HepG2 (cell line): ENCODE data around the gene ALPK3. TPM values are rescaled to one million over a fixed set of nuclear protein-coding genes. Genes with fewer than 3 reads are reported as not detected.

Experiments
- ATAC-seq: fragments of 200-7000 bp; cut with Tn5 transposase; 3 replicates; pipeline ENCODE4 v1.9.1; 2020; ENCODE audit warnings: mild to moderate bottlenecking, moderate library complexity
- BruUV-seq: library from RNA; stranded (reverse); fragments of 400-500 nt; replicated peaks from 2 replicates; lab custom pipeline; 2021; lab: Mats Ljungman, UMichigan
- CTCF ChIA-PET: fragments of 300-600 bp; formaldehyde crosslinking; extraction: SDS; loops from one replicate; lab custom pipeline; 2021; ENCODE audit warnings: low total read pairs, inconsistent platforms, low intra/inter-chr PET ratio; lab: Yijun Ruan, JAX
- POLR2A ChIA-PET: fragments of 350-600 bp; sonication (Branson Sonifier 250); formaldehyde crosslinking; loops from one replicate; lab custom pipeline; 2020; ENCODE audit warnings: antibody characterized with exemption, inconsistent platforms; lab: Yijun Ruan, JAX
- DNase-seq: peaks from one replicate; pipeline ENCODE4 v3.0.0-alpha.2; 2015; ENCODE audit warnings: low spot score
- FAIRE-seq: peaks from 3 replicates; lab custom pipeline; 2011; peaks lifted over from hg19 to GRCh38; lab: Jason Lieb, UNC
- H2AFZ ChIP-seq: one replicate; pipeline ENCODE4 v1.6.1; 2011; ENCODE audit warnings: low read length, inconsistent platforms
- H3K27ac ChIP-seq: fragments of 300-600 bp; 3 replicates; pipeline ENCODE4 v1.8.0; 2011; ENCODE audit warnings: mixed run types, mild to moderate bottlenecking, mixed read lengths, low read length, inconsistent platforms; ENCODE audit not compliant: insufficient read depth; ENCODE audit errors: extremely low read length
- H3K27me3 ChIP-seq, 2 experiments: fragments of 200-600 bp in 1 of 2; 2 replicates in 1 of 2; 3 replicates in 1 of 2; pipeline versions ENCODE4 v1.6.0 to v1.8.0; 2011; ENCODE audit warnings: low read length in 2 of 2, mild to moderate bottlenecking in 2 of 2, moderate library complexity in 2 of 2, inconsistent platforms in 1 of 2; ENCODE audit not compliant: insufficient read depth in 2 of 2, control insufficient read depth in 1 of 2
- H3K36me3 ChIP-seq, 2 experiments: fragments of 200-600 bp in 1 of 2; replicated peaks in 1 of 2; 2 replicates in 1 of 2; 3 replicates in 1 of 2; pipeline versions ENCODE4 v1.5.1 to v1.8.0; 2011; ENCODE audit warnings: low read length in 2 of 2, inconsistent platforms in 1 of 2; ENCODE audit not compliant: insufficient read depth in 2 of 2, control insufficient read depth in 1 of 2
- H3K4me1 ChIP-seq: 2 replicates; pipeline ENCODE4 v1.5.1; 2012; ENCODE audit warnings: low read length, inconsistent platforms; ENCODE audit not compliant: insufficient read depth
- H3K4me2 ChIP-seq: 2 replicates; pipeline ENCODE4 v1.6.0; 2011; ENCODE audit warnings: low read depth, low read length, inconsistent platforms
- H3K4me3 ChIP-seq, 3 experiments: fragments of 200-600 bp in 1 of 3; sonication (generic), shearing (Covaris generic) in 1 of 3; replicated peaks in 1 of 3; 2 replicates each; pipeline ENCODE4 v1.5.1; 2011 to 2016; ENCODE audit warnings: low read length in 3 of 3, inconsistent platforms in 2 of 3, low read depth in 2 of 3, mild to moderate bottlenecking in 2 of 3, control low read depth in 1 of 3, mixed read lengths in 1 of 3; ENCODE audit not compliant: insufficient read depth in 1 of 3
- H3K79me2 ChIP-seq: one replicate; pipeline ENCODE4 v1.6.1; 2011; ENCODE audit warnings: low read length, inconsistent platforms; ENCODE audit not compliant: insufficient read depth
- H3K9ac ChIP-seq: 2 replicates; pipeline ENCODE4 v1.6.0; 2011; ENCODE audit warnings: mild to moderate bottlenecking, low read depth, low read length, inconsistent platforms; ENCODE audit not compliant: insufficient read depth
- H3K9me3 ChIP-seq: 2 replicates; pipeline ENCODE4 v1.5.1; 2012; ENCODE audit warnings: mild to moderate bottlenecking, low read length
- H4K20me1 ChIP-seq: 2 replicates; pipeline ENCODE4 v1.6.0; 2011; ENCODE audit warnings: inconsistent platforms, mild to moderate bottlenecking, low read length, moderate library complexity; ENCODE audit not compliant: insufficient read depth
- HNF4A ChIP-seq: sonication (generic); formaldehyde crosslinking; IDR thresholded peaks from 2 replicates; pipeline ENCODE4 v1.4.0; 2020; ENCODE audit warnings: missing genetic modification reagents
- NFYB ChIP-seq: sonication (generic); formaldehyde crosslinking; IDR thresholded peaks from 2 replicates; pipeline ENCODE4 v1.4.0; 2020; ENCODE audit warnings: missing genetic modification reagents
- ZNF564 ChIP-seq: sonication (generic); formaldehyde crosslinking; IDR thresholded peaks from 2 replicates; pipeline ENCODE4 v1.8.1; 2023; ENCODE audit warnings: mild to moderate bottlenecking, missing genetic modification reagents
- WGBS: methylation state at CpG from one replicate; pipeline ENCODE4 v1.1.6; 2017; ENCODE audit warnings: low lambda C conversion rate; 5-methylcytosine and 5-hydroxymethylcytosine counted together
- in situ Hi-C: cut with HindIII; loops from 2 replicates; pipeline ENCODE4 v1.10.0; 2017; ENCODE audit warnings: low pct_unique_long_range_greater_than_20kb; ENCODE audit not compliant: extremely low pct_ligation_motif_present
- intact Hi-C: fragments of 100-400 bp; cut with micrococcal nuclease; formaldehyde crosslinking; loops from one replicate; pipeline ENCODE4 v1.10.0; 2022; ENCODE audit not compliant: unreplicated experiment
- polyA plus RNA-seq, 8 experiments: library from polyadenylated mRNA; depleted of rRNA in 3 of 8; stranded (reverse) in 7 of 8; unstranded in 1 of 8; fragments of >200 nt; fragmentation: Illumina TruSeq in 4 of 8; extraction: Trizol in 4 of 8; gene quantifications; 2 replicates each; pipeline versions ENCODE4 v1.2.1 to v1.2.3, GENCODE V29; 2011 to 2016; ENCODE audit warnings: low read depth in 4 of 8, missing spikeins in 1 of 8, mixed read lengths in 1 of 8; ENCODE audit not compliant: insufficient read depth in 1 of 8
- total RNA-seq, 5 experiments: library from RNA; depleted of rRNA; stranded (reverse); fragments of >200 nt; fragmentation: Illumina TruSeq; extraction: Trizol; gene quantifications; 2 replicates each; pipeline ENCODE4 v1.2.3, GENCODE V29; 2016; ENCODE audit warnings: low read depth in 1 of 5
- TF ChIP-seq, protein P1 (sequence below): sonication (generic); formaldehyde crosslinking; IDR thresholded peaks from 2 replicates; pipeline ENCODE4 v1.5.1; 2020; ENCODE audit warnings: mild to moderate bottlenecking, missing genetic modification reagents, moderate library complexity

The ALPK3 gene
- total and polyA plus RNA-seq, 2 of the 13 experiments (the other 11 are each of a cell fraction or from before 2014, with no cell fraction given), result 0.04 to 0.42 TPM

DNA sequence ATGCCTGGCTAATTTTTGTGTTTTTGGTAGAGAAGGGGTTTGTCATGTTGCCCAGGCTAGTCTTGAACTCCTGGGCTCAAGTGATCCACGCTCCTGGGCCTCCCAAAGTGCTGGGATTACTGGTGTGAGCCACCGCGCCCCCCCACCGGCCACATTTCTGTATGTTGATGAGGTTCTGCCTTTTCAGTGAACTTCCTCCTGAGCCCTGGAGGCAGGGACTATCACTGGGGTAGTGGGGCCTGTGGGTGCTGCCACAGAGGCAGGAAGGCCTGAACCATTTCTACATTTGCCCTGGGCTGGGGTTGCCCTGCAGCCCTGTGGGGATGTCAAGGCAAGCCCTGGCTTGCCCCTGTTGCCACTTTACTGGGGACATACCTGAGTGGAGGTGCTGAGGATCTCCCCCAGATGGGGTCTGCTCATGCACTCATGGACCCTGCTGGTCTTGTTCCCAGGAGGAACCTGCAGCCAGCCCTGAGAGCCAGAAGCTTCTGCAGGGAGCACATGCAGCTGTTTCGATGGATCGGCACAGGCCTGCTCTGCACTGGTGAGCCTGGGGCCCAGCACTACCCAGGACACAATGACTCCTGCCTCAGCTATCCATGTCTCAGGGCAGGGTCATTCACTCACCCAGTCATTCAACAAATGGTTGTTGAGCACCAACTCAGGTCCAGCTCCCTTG is 73.0 kb downstream of the ALPK3 start:
- H2AFZ ChIP-seq, result no peak overlapping the region
- no TSS peak for BruUV-seq
- WGBS, result 98% methylated on average over 4 of the region's 6 CpGs
- DNase-seq, result no peak
- no peaks in the 10 kb centered on the region for H3K36me3 ChIP-seq
- ChIA-PET CTCF (no interaction called here), POLR2A (no interaction called here)
- TF ChIP-seq ZNF564 (CRISPR knock-in tag), result no peak
- TF ChIP-seq, protein P1, sequence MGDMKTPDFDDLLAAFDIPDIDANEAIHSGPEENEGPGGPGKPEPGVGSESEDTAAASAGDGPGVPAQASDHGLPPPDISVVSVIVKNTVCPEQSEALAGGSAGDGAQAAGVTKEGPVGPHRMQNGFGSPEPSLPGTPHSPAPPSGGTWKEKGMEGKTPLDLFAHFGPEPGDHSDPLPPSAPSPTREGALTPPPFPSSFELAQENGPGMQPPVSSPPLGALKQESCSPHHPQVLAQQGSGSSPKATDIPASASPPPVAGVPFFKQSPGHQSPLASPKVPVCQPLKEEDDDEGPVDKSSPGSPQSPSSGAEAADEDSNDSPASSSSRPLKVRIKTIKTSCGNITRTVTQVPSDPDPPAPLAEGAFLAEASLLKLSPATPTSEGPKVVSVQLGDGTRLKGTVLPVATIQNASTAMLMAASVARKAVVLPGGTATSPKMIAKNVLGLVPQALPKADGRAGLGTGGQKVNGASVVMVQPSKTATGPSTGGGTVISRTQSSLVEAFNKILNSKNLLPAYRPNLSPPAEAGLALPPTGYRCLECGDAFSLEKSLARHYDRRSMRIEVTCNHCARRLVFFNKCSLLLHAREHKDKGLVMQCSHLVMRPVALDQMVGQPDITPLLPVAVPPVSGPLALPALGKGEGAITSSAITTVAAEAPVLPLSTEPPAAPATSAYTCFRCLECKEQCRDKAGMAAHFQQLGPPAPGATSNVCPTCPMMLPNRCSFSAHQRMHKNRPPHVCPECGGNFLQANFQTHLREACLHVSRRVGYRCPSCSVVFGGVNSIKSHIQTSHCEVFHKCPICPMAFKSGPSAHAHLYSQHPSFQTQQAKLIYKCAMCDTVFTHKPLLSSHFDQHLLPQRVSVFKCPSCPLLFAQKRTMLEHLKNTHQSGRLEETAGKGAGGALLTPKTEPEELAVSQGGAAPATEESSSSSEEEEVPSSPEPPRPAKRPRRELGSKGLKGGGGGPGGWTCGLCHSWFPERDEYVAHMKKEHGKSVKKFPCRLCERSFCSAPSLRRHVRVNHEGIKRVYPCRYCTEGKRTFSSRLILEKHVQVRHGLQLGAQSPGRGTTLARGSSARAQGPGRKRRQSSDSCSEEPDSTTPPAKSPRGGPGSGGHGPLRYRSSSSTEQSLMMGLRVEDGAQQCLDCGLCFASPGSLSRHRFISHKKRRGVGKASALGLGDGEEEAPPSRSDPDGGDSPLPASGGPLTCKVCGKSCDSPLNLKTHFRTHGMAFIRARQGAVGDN, result peak; percentile 10; the same call in 1 of the 2 replicates
- no peak for TF ChIP-seq NFYB (CRISPR knock-in tag)
- no peak for TF ChIP-seq HNF4A (CRISPR knock-in tag)
- H3K79me2 ChIP-seq, result no peaks in the 10 kb centered on the region
- no peak overlapping the region for H3K4me2 ChIP-seq
- FAIRE-seq, result no peak
- H3K9ac ChIP-seq, result no peak overlapping the region
- H3K27me3 ChIP-seq, result no peaks in the 10 kb centered on the region; a peak in 1 of 5 replicates
- H3K27ac ChIP-seq, result no peak overlapping the region
- no peaks in the 10 kb centered on the region for H3K9me3 ChIP-seq
- intact Hi-C loops (no loop called here), in situ Hi-C loops (no loop called here)
- H4K20me1 ChIP-seq, result no peaks in the 10 kb centered on the region
- no peak for ATAC-seq
- peaks cover 34% of the 10 kb centered on the region for H3K4me1 ChIP-seq
- H3K4me3 ChIP-seq, result no peak overlapping the region
